Stimulated activated CD4-positive, alpha-beta T cell treated with anti-CD3 and anti-CD28 coated beads, Interleukin-1b, Interleukin-23, amount 100 ng/mL, for 4 hours (primary cell): Measurements from ENCODE around the gene HSPG2.
A peak's percentile ranks its signal among the peaks of the same experiment; 100 is the strongest.
"Not testable (repeated sequence)": the region's sequence is repeated elsewhere in the genome, so short reads cannot be mapped to it uniquely, and the experiment has no call there.

Experiments used
- DNase-seq, 2 donors: peaks; one replicate each; pipeline ENCODE4 v3.0.0-alpha.2; 2020; ENCODE audit warnings: low read depth in 2 of 2

The HSPG2 gene

GRCh38 chr1:21912038-21912758 lies 24.9 kb downstream of the HSPG2 start:
- DNase-seq: no peak

GRCh38 chr1:21911205-21912001 lies 25.7 kb downstream of the HSPG2 start:
- DNase-seq: no peak

DNA sequence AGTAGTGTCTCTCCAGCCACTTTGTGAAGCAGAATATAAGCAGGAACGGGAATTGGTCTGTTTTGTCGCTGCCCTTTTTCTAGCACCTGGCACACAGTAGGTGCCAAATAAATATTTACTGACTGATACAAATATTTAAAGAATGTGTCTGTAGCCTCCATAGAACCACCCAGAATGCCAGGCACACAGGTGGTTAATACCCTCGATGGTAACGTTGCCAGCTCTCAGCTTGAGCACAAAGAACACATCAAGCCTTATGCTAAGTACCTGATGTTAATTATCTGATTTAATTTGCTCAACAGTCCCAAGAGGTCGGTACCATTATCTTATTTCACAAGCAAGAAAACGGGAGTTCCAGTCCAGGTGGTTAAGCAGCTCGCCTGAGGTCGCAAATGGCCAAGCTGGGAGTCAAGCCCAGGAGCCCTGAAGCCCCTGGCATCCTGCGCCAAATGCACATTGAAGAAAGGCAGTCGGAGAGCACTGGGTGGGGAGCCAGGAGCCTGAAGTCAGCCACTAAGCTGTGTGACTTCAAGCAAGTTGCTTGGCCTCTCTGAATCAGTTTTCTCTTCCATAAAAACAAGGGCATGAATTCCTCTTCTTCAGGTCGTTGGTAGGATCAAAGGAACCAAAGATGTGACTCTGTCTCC lies 26.4 kb downstream of the HSPG2 start:
- no peak for DNase-seq

GRCh38 chr1:21909787-21910503 lies 27.2 kb downstream of the HSPG2 start:
- DNase-seq: peak in 1 of 2 donors; percentile 24

- DNase-seq: no peak
These were observed 27.8 kb downstream of the HSPG2 start for GRCh38 chr1:21909286-21909759.

DNA sequence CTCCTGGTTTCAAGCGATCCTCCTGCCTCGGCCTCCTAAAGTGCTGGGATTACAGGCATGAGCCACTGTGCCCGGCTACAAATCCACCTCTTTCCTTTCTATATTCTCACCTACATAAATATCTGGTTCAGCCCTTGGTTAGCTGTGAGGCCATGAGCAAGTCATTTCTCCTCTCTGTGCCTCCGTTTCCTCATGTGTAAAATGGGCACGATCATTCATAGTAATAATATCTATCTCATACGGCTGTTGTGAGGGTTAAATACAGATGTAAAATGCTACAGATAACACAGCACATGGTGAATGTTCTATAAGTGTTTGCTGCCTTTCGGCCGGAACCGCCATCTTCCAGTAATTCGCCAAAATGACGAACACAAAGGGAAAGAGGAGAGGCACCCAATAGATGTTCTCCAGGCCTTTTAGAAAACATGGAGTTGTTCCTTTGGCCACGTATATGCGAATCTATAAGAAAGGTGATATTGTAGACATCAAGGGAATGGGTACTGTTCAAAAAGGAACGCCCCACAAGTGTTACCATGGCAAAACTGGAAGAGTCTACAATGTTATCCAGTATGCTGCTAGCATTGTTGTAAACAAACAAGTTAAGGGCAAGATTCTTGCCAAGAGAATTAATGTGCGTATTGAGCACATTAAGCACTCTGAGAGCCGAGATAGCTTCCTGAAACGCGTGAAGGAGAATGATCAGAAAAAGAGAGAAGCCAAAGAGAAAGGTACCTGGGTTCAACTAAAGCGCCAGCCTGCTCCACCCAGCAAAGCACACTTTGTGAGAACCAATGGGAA lies 29.2 kb downstream of the HSPG2 start:
- not testable (repeated sequence) for DNase-seq

- no peak for DNase-seq
These were observed 30.1 kb downstream of the HSPG2 start for GRCh38 chr1:21907079-21907418.

DNA sequence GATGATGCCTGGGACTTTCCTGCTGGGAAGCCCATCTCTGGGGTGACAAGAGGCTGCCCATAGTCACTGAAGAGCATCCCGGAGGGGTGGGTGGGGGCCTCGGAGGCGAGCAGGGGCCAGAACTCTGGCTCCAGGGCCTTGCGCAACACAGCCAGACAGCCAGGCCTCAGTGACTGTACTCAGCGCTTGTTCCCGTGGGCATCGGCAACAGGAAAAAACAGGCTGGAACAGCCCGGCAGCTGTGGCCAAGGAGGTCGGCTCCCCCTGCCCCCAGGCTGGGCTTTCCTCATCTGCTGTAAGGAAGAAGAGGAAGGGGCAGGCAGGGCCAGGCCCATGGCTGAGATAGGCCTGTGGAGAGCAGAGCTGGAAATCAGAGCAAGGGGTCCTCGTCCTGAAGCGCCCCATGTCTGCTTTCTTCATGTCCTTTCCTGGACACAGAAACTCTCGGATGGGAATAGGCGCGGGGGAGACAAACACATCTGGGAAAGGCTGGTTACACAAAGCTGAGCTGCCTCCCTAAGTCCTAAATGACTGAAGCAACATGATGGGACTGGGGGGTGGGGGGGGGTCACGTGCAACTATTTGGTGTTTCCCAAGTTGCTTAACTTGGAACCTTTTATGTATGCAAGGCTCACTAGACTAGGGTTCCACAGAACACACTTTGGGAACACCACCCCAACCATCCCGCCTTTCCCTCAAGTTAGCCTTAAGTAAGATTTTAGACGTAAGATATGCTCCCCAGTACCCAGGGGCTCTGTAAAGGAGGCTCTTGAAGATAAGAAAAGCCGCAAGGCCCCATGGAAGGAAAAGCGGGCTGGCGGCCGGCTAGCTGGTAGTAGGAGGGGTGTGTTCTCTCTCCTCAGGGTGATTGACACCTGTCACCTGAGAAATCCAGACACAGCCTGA lies 30.7 kb downstream of the HSPG2 start:
- no peak for DNase-seq

DNA sequence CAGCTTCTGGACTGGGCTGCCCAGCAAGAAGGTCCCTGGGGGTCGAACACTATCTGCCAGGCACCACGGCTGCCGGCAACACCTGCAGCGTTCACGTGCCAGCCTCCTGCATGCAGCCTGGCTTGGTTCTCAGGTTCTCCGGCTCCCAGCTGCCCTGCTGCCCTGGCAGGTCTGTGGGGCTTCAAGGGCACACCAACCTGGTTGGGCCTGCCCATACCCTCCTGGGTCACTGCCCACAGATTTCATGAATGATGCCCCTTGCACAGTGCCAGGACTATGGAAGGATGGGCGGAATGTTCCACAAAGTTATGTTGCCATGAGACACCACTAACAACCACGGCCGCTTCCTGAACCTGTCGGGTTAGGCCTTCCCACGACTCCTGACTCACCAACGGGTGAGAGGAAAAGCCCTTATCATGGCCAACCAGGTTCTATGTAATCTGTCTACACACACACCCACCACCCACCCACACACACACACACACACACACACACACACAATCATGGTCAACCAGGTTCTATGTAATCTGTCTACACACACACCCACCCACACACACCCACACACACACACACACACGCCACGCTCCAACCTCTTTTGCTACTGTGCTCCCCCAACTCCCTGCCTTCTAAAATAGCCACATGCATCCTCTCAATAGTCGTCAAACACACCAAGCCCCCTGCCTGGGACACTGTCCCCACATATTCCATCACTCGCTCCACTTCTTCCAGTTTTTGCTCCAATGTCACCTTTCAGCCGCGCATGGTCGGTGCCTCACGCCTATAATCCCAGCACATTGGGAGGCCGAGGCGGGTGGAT lies 32.2 kb downstream of the HSPG2 start:
- DNase-seq: peak in 1 of 2 donors; percentile 18

DNA sequence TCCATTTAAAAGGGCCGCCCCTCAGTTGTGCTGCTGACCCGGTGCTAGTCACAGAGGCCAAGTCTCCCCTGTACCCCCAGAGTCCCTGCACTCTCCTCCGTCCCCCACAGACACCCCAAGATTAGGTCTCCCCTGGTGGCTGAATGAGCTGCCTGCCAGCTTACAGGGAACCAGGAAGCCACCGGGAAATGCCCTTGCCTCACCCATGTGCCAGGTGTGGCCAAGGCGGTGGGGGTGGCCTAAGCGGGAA lies 32.7 kb downstream of the HSPG2 start:
- no peak for DNase-seq

GRCh38 chr1:21903638-21904453 lies 33.3 kb downstream of the HSPG2 start:
- no peak for DNase-seq

GRCh38 chr1:21902026-21903012 lies 34.8 kb downstream of the HSPG2 start:
- no peak for DNase-seq

DNA sequence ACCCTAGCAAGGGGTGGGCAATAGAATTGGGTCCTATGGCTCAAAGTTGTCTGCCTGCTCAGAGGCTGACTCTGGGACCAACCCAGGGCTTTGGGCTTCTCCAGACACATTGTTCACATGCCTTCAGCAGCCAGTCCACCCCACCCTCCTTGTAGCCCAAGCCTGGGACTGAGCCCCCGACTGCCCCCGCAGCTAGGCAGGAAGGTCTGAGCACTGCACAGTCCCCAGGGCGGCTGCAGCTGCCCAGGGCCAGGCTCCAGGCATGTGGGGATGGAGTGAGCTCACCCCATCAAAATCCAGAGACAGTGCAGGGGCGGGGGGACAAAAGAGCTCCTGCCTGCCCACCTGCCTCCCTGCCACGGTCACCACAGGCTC lies 35.6 kb downstream of the HSPG2 start:
- no peak for DNase-seq

GRCh38 chr1:21900766-21901472 lies 36.2 kb downstream of the HSPG2 start:
- DNase-seq: no peak

GRCh38 chr1:21899987-21900386 lies 37.1 kb downstream of the HSPG2 start:
- DNase-seq: no peak

- DNase-seq: no peak
These were observed 37.8 kb downstream of the HSPG2 start for GRCh38 chr1:21899267-21899810.
